NCI-H2171 treated with DMSO at 0.1 percent for 48 hours (cell line): ENCODE data around the gene IGF1R.

Experiments
- DNase-seq: peaks from one replicate; lab custom pipeline; 2025; lab: John Stamatoyannopoulos, UW

The IGF1R gene

GRCh38 chr15:98943051-98943508 is 294.7 kb downstream of the IGF1R start:
- DNase-seq, result no peak

- DNase-seq, result no peak
Measured at GRCh38 chr15:98943601-98944151, 295.3 kb downstream of the IGF1R start.

GRCh38 chr15:98946301-98947255 is 298.2 kb downstream of the IGF1R start:
- DNase-seq, result no peak

GRCh38 chr15:98948456-98948855 is 300.1 kb downstream of the IGF1R start:
- no peak for DNase-seq

GRCh38 chr15:98948941-98949340 is 300.6 kb downstream of the IGF1R start:
- no peak for DNase-seq

- no peak for DNase-seq
Measured at GRCh38 chr15:98949624-98950023, 301.3 kb downstream of the IGF1R start.

GRCh38 chr15:98950248-98950647 is 301.9 kb downstream of the IGF1R start:
- no peak for DNase-seq

GRCh38 chr15:98951004-98951403 is 302.7 kb downstream of the IGF1R start:
- DNase-seq, result no peak

GRCh38 chr15:98951493-98952320 is 303.4 kb downstream of the IGF1R start:
- DNase-seq, result no peak

- DNase-seq, result no peak
Measured at GRCh38 chr15:98952381-98952803, 304.1 kb downstream of the IGF1R start.

GRCh38 chr15:98953000-98953787 is 304.9 kb downstream of the IGF1R start:
- no peak for DNase-seq

- no peak for DNase-seq
Measured at GRCh38 chr15:98953968-98954367, 305.6 kb downstream of the IGF1R start.

GRCh38 chr15:98954411-98954810 is 306.1 kb downstream of the IGF1R start:
- DNase-seq, result no peak

GRCh38 chr15:98955331-98955730 is 307.0 kb downstream of the IGF1R start:
- no peak for DNase-seq

GRCh38 chr15:98955961-98956723 is 307.8 kb downstream of the IGF1R start:
- no peak for DNase-seq

- no peak for DNase-seq
Measured at GRCh38 chr15:98956796-98957553, 308.6 kb downstream of the IGF1R start.

- DNase-seq, result no peak
Measured at GRCh38 chr15:98957655-98958054, 309.3 kb downstream of the IGF1R start.

- no peak for DNase-seq
Measured at GRCh38 chr15:98958076-98958475, 309.7 kb downstream of the IGF1R start.

GRCh38 chr15:98958918-98959639 is 310.7 kb downstream of the IGF1R start:
- no peak for DNase-seq
